H9 (cell line): ENCODE measurements around the gene IGSF5. TPM values are rescaled to one million over a fixed set of nuclear protein-coding genes. Genes with fewer than 3 reads are reported as not detected.

Experiments
- DNase-seq: peaks from one replicate; pipeline ENCODE4 v3.0.0-alpha.2; 2017
- H2AFZ ChIP-seq: one replicate; pipeline ENCODE4 v1.6.1; 2013; ENCODE audit warnings: mild to moderate bottlenecking, low read length, control low read depth, moderate library complexity
- H2AK5ac ChIP-seq: 2 replicates; pipeline ENCODE4 v1.6.1; 2013; ENCODE audit warnings: low read length, control low read depth, mixed read lengths; ENCODE audit not compliant: insufficient read length
- H2BK120ac ChIP-seq: one replicate; pipeline ENCODE4 v1.6.1; 2013; ENCODE audit warnings: low read depth, mild to moderate bottlenecking, low read length, control low read depth, inconsistent platforms; ENCODE audit not compliant: poor library complexity, severe bottlenecking
- H2BK12ac ChIP-seq: 2 replicates; pipeline ENCODE4 v1.6.1; 2013; ENCODE audit warnings: low read length, control low read depth, mixed read lengths, low read depth; ENCODE audit not compliant: insufficient read length
- H2BK15ac ChIP-seq: 2 replicates; pipeline ENCODE4 v1.6.1; 2013; ENCODE audit warnings: low read depth, low read length, control low read depth
- H2BK20ac ChIP-seq: one replicate; pipeline ENCODE4 v1.6.1; 2013; ENCODE audit warnings: low read depth, mild to moderate bottlenecking, low read length, control low read depth, inconsistent platforms; ENCODE audit not compliant: poor library complexity, severe bottlenecking
- H2BK5ac ChIP-seq: 2 replicates; pipeline ENCODE4 v1.6.1; 2013; ENCODE audit warnings: low read length, control low read depth, mixed read lengths; ENCODE audit not compliant: insufficient read length
- H3K14ac ChIP-seq: 2 replicates; pipeline ENCODE4 v1.6.1; 2013; ENCODE audit warnings: low read length, control low read depth; ENCODE audit not compliant: insufficient read depth
- H3K18ac ChIP-seq: 2 replicates; pipeline ENCODE4 v1.6.1; 2013; ENCODE audit warnings: low read depth, mild to moderate bottlenecking, mixed read lengths, low read length, control low read depth; ENCODE audit not compliant: insufficient read length
- H3K23ac ChIP-seq: 2 replicates; pipeline ENCODE4 v1.6.1; 2013; ENCODE audit warnings: low read length, control low read depth, mixed read lengths, low read depth; ENCODE audit not compliant: insufficient read length
- H3K23me2 ChIP-seq: 2 replicates; pipeline ENCODE4 v1.6.1; 2013; ENCODE audit warnings: low read depth, mild to moderate bottlenecking, mixed read lengths, low read length, control low read depth; ENCODE audit not compliant: insufficient read length, poor library complexity, severe bottlenecking
- H3K27ac ChIP-seq: 2 replicates; pipeline ENCODE4 v1.5.1; 2013; ENCODE audit warnings: low read length, control low read depth, mixed read lengths, low read depth; ENCODE audit not compliant: insufficient read length
- H3K27me3 ChIP-seq: 2 replicates; pipeline ENCODE4 v1.6.1; 2013; ENCODE audit warnings: low read length, control low read depth, inconsistent platforms; ENCODE audit not compliant: insufficient read depth
- H3K4ac ChIP-seq: 2 replicates; pipeline ENCODE4 v1.6.1; 2013; ENCODE audit warnings: low read depth, mild to moderate bottlenecking, control low read depth, inconsistent platforms, low read length, moderate library complexity
- H3K4me1 ChIP-seq: 2 replicates; pipeline ENCODE4 v1.6.1; 2013; ENCODE audit warnings: low read length, control low read depth, inconsistent platforms; ENCODE audit not compliant: insufficient read depth
- H3K4me2 ChIP-seq: 2 replicates; pipeline ENCODE4 v1.6.1; 2013; ENCODE audit warnings: low read length, control low read depth, mixed read lengths; ENCODE audit not compliant: insufficient read length, insufficient read depth
- H3K56ac ChIP-seq: 2 replicates; pipeline ENCODE4 v1.6.1; 2013; ENCODE audit warnings: low read depth, mild to moderate bottlenecking, mixed read lengths, low read length, control low read depth; ENCODE audit not compliant: insufficient read length
- H3K79me1 ChIP-seq: 2 replicates; pipeline ENCODE4 v1.6.1; 2013; ENCODE audit warnings: low read depth, mild to moderate bottlenecking, moderate library complexity, low read length, control low read depth, inconsistent platforms; ENCODE audit not compliant: insufficient read depth, poor library complexity, severe bottlenecking
- H3K79me2 ChIP-seq: 2 replicates; pipeline ENCODE4 v1.6.1; 2013; ENCODE audit warnings: low read length, control low read depth, inconsistent platforms; ENCODE audit not compliant: insufficient read depth
- H3K9ac ChIP-seq: 2 replicates; pipeline ENCODE4 v1.6.1; 2013; ENCODE audit warnings: low read length, control low read depth, mixed read lengths; ENCODE audit not compliant: insufficient read length; ENCODE audit errors: extremely low read depth
- H3K9me3 ChIP-seq: one replicate; pipeline ENCODE4 v1.6.1; 2013; ENCODE audit warnings: low read depth, low read length, inconsistent platforms; ENCODE audit not compliant: control insufficient read depth
- H3T11ph ChIP-seq: one replicate; pipeline ENCODE4 v1.6.1; 2013; ENCODE audit warnings: mild to moderate bottlenecking, low read length, control low read depth, inconsistent platforms
- H4K20me1 ChIP-seq: one replicate; pipeline ENCODE4 v1.6.1; 2013; ENCODE audit not compliant: control insufficient read depth, insufficient read length, insufficient read depth
- H4K5ac ChIP-seq: 2 replicates; pipeline ENCODE4 v1.6.1; 2013; ENCODE audit warnings: low read depth, mild to moderate bottlenecking, mixed read lengths, low read length, control low read depth; ENCODE audit not compliant: insufficient read length
- H4K8ac ChIP-seq: replicated peaks from 2 replicates; pipeline ENCODE4 v1.6.1; 2013; ENCODE audit warnings: low read length, control low read depth, mixed read lengths, low read depth; ENCODE audit not compliant: insufficient read length
- H4K91ac ChIP-seq: 2 replicates; pipeline ENCODE4 v1.6.1; 2013; ENCODE audit warnings: low read depth, mild to moderate bottlenecking, moderate library complexity, mixed read lengths, low read length, control low read depth; ENCODE audit not compliant: insufficient read length
- H3K27ac Mint-ChIP-seq, 3 experiments: 2 replicates in 2 of 3; 3 replicates in 1 of 3; pipeline ENCODE4 v1.8.0; 2020 to 2021; ENCODE audit warnings: mixed read lengths in 3 of 3, mild to moderate bottlenecking in 1 of 3, moderate library complexity in 1 of 3
- H3K27me3 Mint-ChIP-seq: 2 replicates; pipeline ENCODE4 v1.8.0; 2021; ENCODE audit warnings: low read depth, mild to moderate bottlenecking, moderate library complexity, mixed read lengths
- H3K36me3 Mint-ChIP-seq, 3 experiments: 2 replicates in 2 of 3; 3 replicates in 1 of 3; pipeline ENCODE4 v1.8.0; 2020 to 2021; ENCODE audit warnings: low read depth in 3 of 3, mixed read lengths in 3 of 3; ENCODE audit not compliant: insufficient read depth in 1 of 3
- H3K4me1 Mint-ChIP-seq, 2 experiments: 2 replicates each; pipeline ENCODE4 v1.8.0; 2020; ENCODE audit warnings: mixed read lengths in 2 of 2
- H3K4me3 Mint-ChIP-seq, 2 experiments: 2 replicates in 1 of 2; 3 replicates in 1 of 2; pipeline ENCODE4 v1.8.0; 2020 to 2021; ENCODE audit warnings: mild to moderate bottlenecking in 2 of 2, mixed read lengths in 2 of 2, moderate library complexity in 1 of 2
- H3K9me3 Mint-ChIP-seq, 2 experiments: 2 replicates in 1 of 2; 3 replicates in 1 of 2; pipeline ENCODE4 v1.8.0; 2020; ENCODE audit warnings: mild to moderate bottlenecking in 2 of 2, mixed read lengths in 2 of 2, moderate library complexity in 1 of 2
- WGBS: extraction: QIAGEN DNeasy Blood & Tissue Kit; methylation state at CpG from one replicate; pipeline ENCODE4 v1.1.7; 2013; ENCODE audit warnings: missing lambda C conversion rate, low lambda C conversion rate, mixed read lengths; ENCODE audit not compliant: insufficient read length; ENCODE audit errors: extremely low coverage; 5-methylcytosine and 5-hydroxymethylcytosine counted together
- total RNA-seq: library from RNA; stranded (reverse); gene quantifications from 2 replicates; pipeline ENCODE4 v1.2.1, GENCODE V29; 2021
- TF ChIP-seq, protein P1 (sequence below): fragments of 200-600 bp; sonication (generic); conservative IDR thresholded peaks from 3 replicates; pipeline ENCODE4 v1.8.0; 2021; ENCODE audit warnings: antibody characterized with exemption, mild to moderate bottlenecking

Gene IGSF5
- total RNA-seq, 1 experiment from 2014 or later: 2.1 TPM

DNA sequence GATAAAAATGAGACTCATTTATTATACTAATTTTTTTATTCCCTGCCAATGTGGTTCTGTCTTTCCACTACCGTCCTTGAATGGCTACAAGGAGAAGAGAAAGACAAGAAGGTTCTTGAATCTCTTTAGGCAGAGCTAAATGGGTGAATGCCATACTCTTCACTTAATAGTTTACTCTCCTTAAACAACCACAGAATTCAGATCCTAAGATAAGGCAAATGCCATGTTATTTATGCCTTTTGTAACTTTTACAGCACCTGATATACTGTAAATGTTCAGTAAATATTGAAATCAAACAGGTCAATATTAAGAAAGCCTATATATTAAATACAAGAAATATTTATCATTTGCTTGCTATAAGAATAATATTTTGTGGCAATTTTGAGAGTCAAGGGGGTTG lies 58.4 kb downstream of the IGSF5 start:
- no peaks in the 10 kb centered on the region for H4K20me1 ChIP-seq
- Mint-ChIP-seq H3K27me3 (no peaks in the 10 kb centered on the region), H3K9me3 (no peaks in the 10 kb centered on the region), H3K4me1 (no peaks in the 10 kb centered on the region), H3K27ac (no peak overlapping the region), H3K4me3 (no peak overlapping the region), H3K36me3 (peaks cover 0 to 3% (median 0%) of the 10 kb centered on the region in 3 experiments; a peak in 2 of 7 replicates)
- no peak overlapping the region for H3K14ac ChIP-seq
- WGBS: no CpG with 5 or more reads among the region's 1 CpG
- H3K4ac ChIP-seq: no peak overlapping the region
- no peak overlapping the region for H2BK20ac ChIP-seq
- no peaks in the 10 kb centered on the region for H3K79me1 ChIP-seq
- no peak overlapping the region for H3K56ac ChIP-seq
- H3K79me2 ChIP-seq: no peaks in the 10 kb centered on the region
- H3K18ac ChIP-seq: no peak overlapping the region
- H3K9ac ChIP-seq: no peak overlapping the region
- no peak overlapping the region for H4K8ac ChIP-seq
- H3K9me3 ChIP-seq: no peaks in the 10 kb centered on the region
- H3K23ac ChIP-seq: no peak overlapping the region
- no peaks in the 10 kb centered on the region for H3K23me2 ChIP-seq
- H2AFZ ChIP-seq: no peak overlapping the region
- no peak overlapping the region for H3K27ac ChIP-seq
- no peak overlapping the region for H2BK12ac ChIP-seq
- no peaks in the 10 kb centered on the region for H3K4me1 ChIP-seq
- H3T11ph ChIP-seq: no peak overlapping the region
- no peak overlapping the region for H2BK120ac ChIP-seq
- H4K5ac ChIP-seq: no peak overlapping the region
- no peak overlapping the region for H4K91ac ChIP-seq
- no peaks in the 10 kb centered on the region for H3K27me3 ChIP-seq
- no peak overlapping the region for H2AK5ac ChIP-seq
- no peak overlapping the region for H2BK15ac ChIP-seq
- no peak overlapping the region for H3K4me2 ChIP-seq
- TF ChIP-seq, protein P1, sequence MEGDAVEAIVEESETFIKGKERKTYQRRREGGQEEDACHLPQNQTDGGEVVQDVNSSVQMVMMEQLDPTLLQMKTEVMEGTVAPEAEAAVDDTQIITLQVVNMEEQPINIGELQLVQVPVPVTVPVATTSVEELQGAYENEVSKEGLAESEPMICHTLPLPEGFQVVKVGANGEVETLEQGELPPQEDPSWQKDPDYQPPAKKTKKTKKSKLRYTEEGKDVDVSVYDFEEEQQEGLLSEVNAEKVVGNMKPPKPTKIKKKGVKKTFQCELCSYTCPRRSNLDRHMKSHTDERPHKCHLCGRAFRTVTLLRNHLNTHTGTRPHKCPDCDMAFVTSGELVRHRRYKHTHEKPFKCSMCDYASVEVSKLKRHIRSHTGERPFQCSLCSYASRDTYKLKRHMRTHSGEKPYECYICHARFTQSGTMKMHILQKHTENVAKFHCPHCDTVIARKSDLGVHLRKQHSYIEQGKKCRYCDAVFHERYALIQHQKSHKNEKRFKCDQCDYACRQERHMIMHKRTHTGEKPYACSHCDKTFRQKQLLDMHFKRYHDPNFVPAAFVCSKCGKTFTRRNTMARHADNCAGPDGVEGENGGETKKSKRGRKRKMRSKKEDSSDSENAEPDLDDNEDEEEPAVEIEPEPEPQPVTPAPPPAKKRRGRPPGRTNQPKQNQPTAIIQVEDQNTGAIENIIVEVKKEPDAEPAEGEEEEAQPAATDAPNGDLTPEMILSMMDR: no peak
- H2BK5ac ChIP-seq: no peak overlapping the region
- DNase-seq: no peak
